ENCODE data around the gene M1AP. TPM values are rescaled to one million over a fixed set of nuclear protein-coding genes. Genes with fewer than 3 reads are reported as not detected.

Gene M1AP
- polyA plus RNA-seq, 1 of the 3 experiments (the other 2 are of a cell fraction): 0.02 TPM

DNA sequence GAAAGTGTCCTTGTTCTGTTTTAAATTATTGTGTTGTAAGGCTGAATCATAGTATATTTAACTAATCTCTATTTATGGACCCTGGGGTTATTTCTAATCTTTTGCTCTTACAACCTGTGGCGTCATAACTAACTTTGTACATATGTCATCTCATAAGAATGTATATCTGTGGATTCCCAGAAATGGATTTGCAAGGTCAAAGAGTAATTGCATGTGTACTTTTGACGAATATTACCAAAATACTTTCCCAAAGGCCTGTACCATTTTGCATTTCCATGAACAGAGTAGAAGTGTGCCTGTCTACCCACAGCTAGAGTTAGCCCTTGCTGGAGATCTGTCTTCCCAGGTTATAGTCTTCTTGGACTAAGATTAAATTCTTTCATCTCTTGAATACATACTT, 48.7 kb upstream of the M1AP start:
- H3K27me3 ChIP-seq (ENCODE audit: insufficient read depth): no peaks in the 10 kb centered on the region
- no peak overlapping the region for H3K4me3 ChIP-seq (ENCODE audit: low read depth in 2 of 2, low read length in 1 of 2)
- no peaks in the 10 kb centered on the region for H3K79me2 ChIP-seq (ENCODE audit: insufficient read depth)
- no peak overlapping the region for H3K9ac ChIP-seq
- TF ChIP-seq POLR2AphosphoS5 (IDR thresholded peaks at IDR 0.05; ENCODE audit: low read depth, low read length) (no peak), SMC3 (IDR thresholded peaks at IDR 0.05; ENCODE audit: low read depth, low read length) (no peak), RCOR1 (IDR thresholded peaks at IDR 0.05; ENCODE audit: low read length) (no peak), FOXM1 (IDR thresholded peaks at IDR 0.05; ENCODE audit: low read depth) (no peak), IRF3 (IDR thresholded peaks at IDR 0.05; ENCODE audit: low read depth, low read length) (no peak), ZBTB33 (IDR thresholded peaks at IDR 0.05; ENCODE audit: borderline replicate concordance, low read depth) (no peak), REST (IDR thresholded peaks at IDR 0.05; ENCODE audit: low read depth, low read length) (no peak), USF1 (IDR thresholded peaks at IDR 0.05; ENCODE audit: borderline replicate concordance, low read depth) (no peak), CHD2 (IDR thresholded peaks at IDR 0.05; ENCODE audit: low read length, partially characterized antibody) (no peak), EP300 (IDR thresholded peaks at IDR 0.05; ENCODE audit: borderline replicate concordance in 1 of 2, low read depth in 1 of 2, low read length in 1 of 2) (no peak), MXI1 (IDR thresholded peaks at IDR 0.05; ENCODE audit: low read depth, low read length) (no peak), SIN3A (IDR thresholded peaks at IDR 0.05; ENCODE audit: borderline replicate concordance, low read depth, low read length) (no peak), TAF1 (IDR thresholded peaks at IDR 0.05; ENCODE audit: borderline replicate concordance, low read depth, low read length) (no peak), EZH2phosphoT487 (IDR thresholded peaks at IDR 0.05; ENCODE audit: borderline replicate concordance, low read depth) (no peak), FOSL2 (IDR thresholded peaks at IDR 0.05; ENCODE audit: borderline replicate concordance, low read depth) (no peak), RFX5 (IDR thresholded peaks at IDR 0.05; ENCODE audit: low read length) (no peak), GATA2 (CRISPR knock-in tag; IDR thresholded peaks at IDR 0.05) (no peak), ELF1 (IDR thresholded peaks at IDR 0.05) (no peak)
- TF ChIP-seq, protein P1, sequence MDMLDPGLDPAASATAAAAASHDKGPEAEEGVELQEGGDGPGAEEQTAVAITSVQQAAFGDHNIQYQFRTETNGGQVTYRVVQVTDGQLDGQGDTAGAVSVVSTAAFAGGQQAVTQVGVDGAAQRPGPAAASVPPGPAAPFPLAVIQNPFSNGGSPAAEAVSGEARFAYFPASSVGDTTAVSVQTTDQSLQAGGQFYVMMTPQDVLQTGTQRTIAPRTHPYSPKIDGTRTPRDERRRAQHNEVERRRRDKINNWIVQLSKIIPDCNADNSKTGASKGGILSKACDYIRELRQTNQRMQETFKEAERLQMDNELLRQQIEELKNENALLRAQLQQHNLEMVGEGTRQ (IDR thresholded peaks at IDR 0.05; ENCODE audit: borderline replicate concordance, low read depth, low read length): no peak
- no peak overlapping the region for H3K27ac ChIP-seq (ENCODE audit: low read depth in 2 of 2, low read length in 1 of 2)
- no peak for DNase-seq
- no peaks in the 10 kb centered on the region for H3K9me2 ChIP-seq
- H3K9me3 ChIP-seq: no peaks in the 10 kb centered on the region
- H3K36me3 ChIP-seq (replicated peaks in 1 of 2; ENCODE audit: control insufficient read depth in 1 of 2, insufficient read depth in 2 of 2, low read length in 1 of 2): no peaks in the 10 kb centered on the region
- 45% methylated on average over 2 of the region's 2 CpGs for WGBS (ENCODE audit: low lambda C conversion rate)
- no peaks in the 10 kb centered on the region; a peak in 1 of 4 replicates for H3K4me1 ChIP-seq (ENCODE audit: control insufficient read depth in 1 of 2, insufficient read depth in 2 of 2, low read depth in 1 of 2, low read length in 1 of 2)
- ChIA-PET CTCF (interaction anchor here (1.0 kb wide), 1 partner anchor 9 kb away, joined by 7 read pairs; no protein-coding TSS in a partner anchor), POLR2A (no interaction called here)
- H3F3A ChIP-seq (replicated peaks; ENCODE audit: insufficient read depth): no peaks in the 10 kb centered on the region
- no peaks in the 10 kb centered on the region for H4K20me1 ChIP-seq (ENCODE audit: insufficient read depth)
- H3K4me2 ChIP-seq: no peak overlapping the region
- no peak overlapping the region for H2AFZ ChIP-seq (ENCODE audit: low read depth)

Measured in SK-N-SH (cell line).